GM12878 (cell line): ENCODE data around the gene VPS8. TPM values are rescaled to one million over a fixed set of nuclear protein-coding genes. Genes with fewer than 3 reads are reported as not detected.

Source experiments
- ATAC-seq: fragments of 200-7000 bp; cut with Tn5 transposase; 3 replicates; pipeline ENCODE4 v1.9.1; 2020; ENCODE audit warnings: mild to moderate bottlenecking, moderate library complexity
- BruUV-seq: library from RNA; stranded (reverse); fragments of 400-500 nt; replicated peaks from 2 replicates; lab custom pipeline; 2021; lab: Mats Ljungman, UMichigan
- CTCF ChIA-PET: fragments of 300-600 bp; sonication (Branson Sonifier 250); formaldehyde crosslinking; extraction: SDS; loops from one replicate; lab custom pipeline; 2021; ENCODE audit warnings: inconsistent platforms; lab: Yijun Ruan, JAX
- POLR2A ChIA-PET: fragments of 350-600 bp; formaldehyde crosslinking; extraction: SDS; loops from one replicate; lab custom pipeline; 2021; ENCODE audit warnings: inconsistent platforms; lab: Charles Lee
- RAD21 ChIA-PET: fragments of 300-600 bp; sonication (Branson Sonifier 250); formaldehyde crosslinking; loops from one replicate; lab custom pipeline; 2023; ENCODE audit warnings: antibody characterized with exemption; ENCODE audit not compliant: unreplicated experiment; lab: Charles Lee
- SMC1A ChIA-PET: fragments of 300-600 bp; sonication (Branson Sonifier 250); formaldehyde crosslinking; loops from one replicate; lab custom pipeline; 2023; ENCODE audit not compliant: unreplicated experiment, uncharacterized antibody; lab: Charles Lee
- DNase-seq: peaks from one replicate; pipeline ENCODE4 v3.0.0-alpha.2; 2011; ENCODE audit warnings: low read depth, low spot score
- FAIRE-seq: peaks from 3 replicates; lab custom pipeline; 2011; peaks lifted over from hg19 to GRCh38; lab: Jason Lieb, UNC
- H2AFZ ChIP-seq: 2 replicates; pipeline ENCODE4 v1.6.0; 2011; ENCODE audit warnings: low read depth, low read length, control low read depth; ENCODE audit not compliant: control insufficient read depth
- H3K27ac ChIP-seq: 2 replicates; pipeline ENCODE4 v1.5.1; 2011; ENCODE audit warnings: control low read depth; ENCODE audit not compliant: control insufficient read depth, insufficient read depth
- H3K27me3 ChIP-seq, 2 experiments: replicated peaks in 1 of 2; 2 replicates each; pipeline versions ENCODE4 v1.6.0 to v1.6.1; 2011; ENCODE audit warnings: low read length in 1 of 2; ENCODE audit not compliant: control insufficient read depth in 2 of 2, insufficient read depth in 2 of 2
- H3K36me3 ChIP-seq, 2 experiments: 2 replicates each; pipeline ENCODE4 v1.5.1; 2011; ENCODE audit warnings: low read length in 1 of 2; ENCODE audit not compliant: control insufficient read depth in 2 of 2, insufficient read depth in 2 of 2
- H3K4me1 ChIP-seq: 2 replicates; pipeline ENCODE4 v1.6.1; 2011; ENCODE audit warnings: mild to moderate bottlenecking, low read length, moderate library complexity, mixed read lengths; ENCODE audit not compliant: control insufficient read depth, insufficient read depth
- H3K4me2 ChIP-seq: 2 replicates; pipeline ENCODE4 v1.6.0; 2011; ENCODE audit warnings: control low read depth; ENCODE audit not compliant: control insufficient read depth, insufficient read depth
- H3K4me3 ChIP-seq: fragments of 200-600 bp; sonication (generic); 2 replicates; pipeline ENCODE4 v1.5.1; 2016
- H3K79me2 ChIP-seq: 2 replicates; pipeline ENCODE4 v1.6.0; 2011; ENCODE audit warnings: low read length; ENCODE audit not compliant: control insufficient read depth, insufficient read depth
- H3K9ac ChIP-seq: 2 replicates; pipeline ENCODE4 v1.8.0; 2011; ENCODE audit warnings: low read length, control low read depth, mixed read lengths; ENCODE audit not compliant: control insufficient read depth, insufficient read depth
- H3K9me3 ChIP-seq: replicated peaks from 3 replicates; pipeline ENCODE4 v1.5.1; 2011; ENCODE audit warnings: mild to moderate bottlenecking, low read length; ENCODE audit not compliant: control insufficient read depth, insufficient read depth
- H4K20me1 ChIP-seq: 2 replicates; pipeline ENCODE4 v1.6.0; 2011; ENCODE audit not compliant: control insufficient read depth, insufficient read depth
- BCL11A ChIP-seq: IDR thresholded peaks from 2 replicates; pipeline ENCODE4 v1.6.1; 2011; ENCODE audit warnings: low read depth, low read length
- FOXK2 ChIP-seq: fragments of 450-650 bp; IDR thresholded peaks from 2 replicates; pipeline ENCODE4 v1.6.1; 2017; ENCODE audit warnings: mild to moderate bottlenecking, moderate library complexity
- HDGF ChIP-seq: fragments of 450-650 bp; IDR thresholded peaks from 2 replicates; pipeline ENCODE4 v1.6.1; 2016; ENCODE audit warnings: antibody characterized with exemption
- HSF1 ChIP-seq: fragments of 150-350 bp; IDR thresholded peaks from 2 replicates; pipeline ENCODE4 v1.6.1; 2014; ENCODE audit warnings: mild to moderate bottlenecking, low read depth, low read length
- SMARCA5 ChIP-seq: fragments of 450-650 bp; IDR thresholded peaks from 2 replicates; pipeline ENCODE4 v1.6.1; 2017; ENCODE audit warnings: mild to moderate bottlenecking
- USF2 ChIP-seq: IDR thresholded peaks from 2 replicates; pipeline ENCODE4 v1.6.1; 2011; ENCODE audit warnings: low read depth, low read length, improper control_type of control experiment, borderline replicate concordance
- WGBS: methylation state at CpG from one replicate; pipeline ENCODE4 v1.1.6; 2016; ENCODE audit warnings: low lambda C conversion rate; ENCODE audit not compliant: insufficient replicate concordance, insufficient coverage; ENCODE audit errors: missing lambda C conversion rate; 5-methylcytosine and 5-hydroxymethylcytosine counted together
- in situ Hi-C: fragments of 300-500 bp; cut with MboI; formaldehyde crosslinking; loops from 9 replicates; pipeline ENCODE4 v1.14.3; 2018; ENCODE audit warnings: mixed read lengths
- intact Hi-C: fragments of 100-400 bp; cut with micrococcal nuclease; formaldehyde crosslinking; loops from one replicate; pipeline ENCODE4 v1.14.2; 2022; ENCODE audit not compliant: unreplicated experiment
- polyA plus RNA-seq, 11 experiments: library from polyadenylated mRNA; depleted of rRNA in 4 of 11; unstranded in 6 of 11; stranded (reverse) in 5 of 11; fragments of >200 nt; fragmentation: Nextera tagmentation in 4 of 11; fragmentation: Illumina TruSeq in 1 of 11; extraction: Ambion mirVana in 4 of 11; extraction: Trizol in 1 of 11; gene quantifications; 1 replicate in 1 of 11; 2 replicates in 10 of 11; pipeline versions ENCODE4 v1.2.1 to v1.2.3, GENCODE V29; 2011 to 2016; ENCODE audit warnings: inconsistent platforms in 2 of 11, missing spikeins in 2 of 11, low read depth in 1 of 11
- total RNA-seq, 4 experiments: library from RNA; depleted of rRNA in 3 of 4; stranded (reverse); fragments of >200 nt in 3 of 4; fragmentation: Illumina TruSeq in 1 of 4; extraction: Trizol in 1 of 4; gene quantifications; 2 replicates each; pipeline versions ENCODE4 v1.2.1 to v1.2.3, GENCODE V29; 2013 to 2021
- TF ChIP-seq, protein P1 (sequence below): fragments of 450-650 bp; IDR thresholded peaks from 2 replicates; pipeline ENCODE4 v1.6.1; 2017; ENCODE audit warnings: mild to moderate bottlenecking, moderate library complexity
- TF ChIP-seq, protein P2 (sequence below): fragments of 450-650 bp; conservative IDR thresholded peaks from 2 replicates; pipeline ENCODE4 v1.6.1; 2017; ENCODE audit warnings: mild to moderate bottlenecking, moderate library complexity

Gene VPS8
- total and polyA plus RNA-seq, 10 of the 15 experiments (the other 5 are each of a cell fraction or from before 2014, with no cell fraction given), result 8.9 to 34.7 (median 20.9) TPM

GRCh38 chr3:184795522-184796190 is 16.3 kb upstream of the VPS8 start:
- TF ChIP-seq SMARCA5, result no peak
- TF ChIP-seq FOXK2, result no peak
- intact Hi-C loops (no loop called here), in situ Hi-C loops (no loop called here)
- H3K27me3 ChIP-seq, result no peaks in the 10 kb centered on the region; a peak in 1 of 4 replicates
- CTCF ChIA-PET, result interaction anchor here (0.6 to 1.3 kb wide), 2 partner anchors 18 to 475 kb away, joined by 3 to 6 read pairs; no protein-coding TSS in a partner anchor
- H3K36me3 ChIP-seq, result no peaks in the 10 kb centered on the region
- no peak overlapping the region for H2AFZ ChIP-seq
- H3K9me3 ChIP-seq, result no peaks in the 10 kb centered on the region
- peak; percentile 43 for ATAC-seq
- H3K79me2 ChIP-seq, result no peaks in the 10 kb centered on the region
- no peaks in the 10 kb centered on the region for H4K20me1 ChIP-seq
- POLR2A ChIA-PET, result no interaction called here
- BruUV-seq, result no TSS peak
- SMC1A ChIA-PET, result no interaction called here
- H3K4me1 ChIP-seq, result no peaks in the 10 kb centered on the region
- no peak for FAIRE-seq
- no peak overlapping the region for H3K27ac ChIP-seq
- 8% methylated on average over 4 of the region's 4 CpGs for WGBS
- H3K4me3 ChIP-seq, result no peak overlapping the region
- no peak overlapping the region for H3K9ac ChIP-seq
- DNase-seq, result no peak
- RAD21 ChIA-PET, result no interaction called here
- no peak overlapping the region for H3K4me2 ChIP-seq

DNA sequence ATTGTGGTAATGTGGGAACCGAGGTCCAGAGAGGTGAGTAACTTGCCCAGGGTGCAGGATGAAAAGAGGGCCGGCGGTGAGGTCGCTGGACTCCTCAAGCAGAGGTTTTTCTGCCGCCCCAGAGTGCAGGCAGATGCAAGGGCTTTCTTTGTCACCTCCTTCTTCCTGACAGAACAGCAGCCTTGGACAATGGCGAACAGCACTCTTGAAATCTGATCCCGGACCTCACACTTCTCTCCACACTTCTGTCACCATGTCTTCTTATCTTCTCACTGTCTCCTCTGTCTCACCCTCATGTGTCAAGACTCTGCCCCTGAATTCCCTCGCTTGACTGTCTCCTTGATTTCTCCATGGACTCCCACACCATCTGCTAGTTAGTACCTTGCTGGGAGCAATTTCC is 15.4 kb upstream of the VPS8 start:
- Histone ChIP-seq H3K4me3 (no peak overlapping the region), H3K27ac (no peak overlapping the region), H3K4me2 (no peak overlapping the region), H3K4me1 (no peaks in the 10 kb centered on the region), H3K9me3 (no peaks in the 10 kb centered on the region), H2AFZ (no peak overlapping the region), H3K9ac (no peak overlapping the region), H3K27me3 (no peaks in the 10 kb centered on the region; a peak in 1 of 4 replicates), H3K79me2 (no peaks in the 10 kb centered on the region), H4K20me1 (no peaks in the 10 kb centered on the region), H3K36me3 (no peaks in the 10 kb centered on the region)
- intact Hi-C loops, result no loop called here
- FAIRE-seq (no peak), DNase-seq (no peak), ATAC-seq (no peak)
- in situ Hi-C loops, result no loop called here
- ChIA-PET RAD21 (no interaction called here), POLR2A (no interaction called here), CTCF (interaction anchor here (0.6 kb wide), 1 partner anchor 474 kb away, joined by 3 read pairs; no protein-coding TSS in a partner anchor), SMC1A (no interaction called here)
- 50% methylated on average over 8 of the region's 8 CpGs for WGBS
- BruUV-seq, result no TSS peak
- TF ChIP-seq HDGF, result no peak
- no peak for TF ChIP-seq BCL11A
- TF ChIP-seq, protein P1, sequence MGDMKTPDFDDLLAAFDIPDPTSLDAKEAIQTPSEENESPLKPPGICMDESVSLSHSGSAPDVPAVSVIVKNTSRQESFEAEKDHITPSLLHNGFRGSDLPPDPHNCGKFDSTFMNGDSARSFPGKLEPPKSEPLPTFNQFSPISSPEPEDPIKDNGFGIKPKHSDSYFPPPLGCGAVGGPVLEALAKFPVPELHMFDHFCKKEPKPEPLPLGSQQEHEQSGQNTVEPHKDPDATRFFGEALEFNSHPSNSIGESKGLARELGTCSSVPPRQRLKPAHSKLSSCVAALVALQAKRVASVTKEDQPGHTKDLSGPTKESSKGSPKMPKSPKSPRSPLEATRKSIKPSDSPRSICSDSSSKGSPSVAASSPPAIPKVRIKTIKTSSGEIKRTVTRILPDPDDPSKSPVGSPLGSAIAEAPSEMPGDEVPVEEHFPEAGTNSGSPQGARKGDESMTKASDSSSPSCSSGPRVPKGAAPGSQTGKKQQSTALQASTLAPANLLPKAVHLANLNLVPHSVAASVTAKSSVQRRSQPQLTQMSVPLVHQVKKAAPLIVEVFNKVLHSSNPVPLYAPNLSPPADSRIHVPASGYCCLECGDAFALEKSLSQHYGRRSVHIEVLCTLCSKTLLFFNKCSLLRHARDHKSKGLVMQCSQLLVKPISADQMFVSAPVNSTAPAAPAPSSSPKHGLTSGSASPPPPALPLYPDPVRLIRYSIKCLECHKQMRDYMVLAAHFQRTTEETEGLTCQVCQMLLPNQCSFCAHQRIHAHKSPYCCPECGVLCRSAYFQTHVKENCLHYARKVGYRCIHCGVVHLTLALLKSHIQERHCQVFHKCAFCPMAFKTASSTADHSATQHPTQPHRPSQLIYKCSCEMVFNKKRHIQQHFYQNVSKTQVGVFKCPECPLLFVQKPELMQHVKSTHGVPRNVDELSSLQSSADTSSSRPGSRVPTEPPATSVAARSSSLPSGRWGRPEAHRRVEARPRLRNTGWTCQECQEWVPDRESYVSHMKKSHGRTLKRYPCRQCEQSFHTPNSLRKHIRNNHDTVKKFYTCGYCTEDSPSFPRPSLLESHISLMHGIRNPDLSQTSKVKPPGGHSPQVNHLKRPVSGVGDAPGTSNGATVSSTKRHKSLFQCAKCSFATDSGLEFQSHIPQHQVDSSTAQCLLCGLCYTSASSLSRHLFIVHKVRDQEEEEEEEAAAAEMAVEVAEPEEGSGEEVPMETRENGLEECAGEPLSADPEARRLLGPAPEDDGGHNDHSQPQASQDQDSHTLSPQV, result no peak
- no peak for TF ChIP-seq HSF1
- TF ChIP-seq USF2, result no peak
- TF ChIP-seq, protein P2, sequence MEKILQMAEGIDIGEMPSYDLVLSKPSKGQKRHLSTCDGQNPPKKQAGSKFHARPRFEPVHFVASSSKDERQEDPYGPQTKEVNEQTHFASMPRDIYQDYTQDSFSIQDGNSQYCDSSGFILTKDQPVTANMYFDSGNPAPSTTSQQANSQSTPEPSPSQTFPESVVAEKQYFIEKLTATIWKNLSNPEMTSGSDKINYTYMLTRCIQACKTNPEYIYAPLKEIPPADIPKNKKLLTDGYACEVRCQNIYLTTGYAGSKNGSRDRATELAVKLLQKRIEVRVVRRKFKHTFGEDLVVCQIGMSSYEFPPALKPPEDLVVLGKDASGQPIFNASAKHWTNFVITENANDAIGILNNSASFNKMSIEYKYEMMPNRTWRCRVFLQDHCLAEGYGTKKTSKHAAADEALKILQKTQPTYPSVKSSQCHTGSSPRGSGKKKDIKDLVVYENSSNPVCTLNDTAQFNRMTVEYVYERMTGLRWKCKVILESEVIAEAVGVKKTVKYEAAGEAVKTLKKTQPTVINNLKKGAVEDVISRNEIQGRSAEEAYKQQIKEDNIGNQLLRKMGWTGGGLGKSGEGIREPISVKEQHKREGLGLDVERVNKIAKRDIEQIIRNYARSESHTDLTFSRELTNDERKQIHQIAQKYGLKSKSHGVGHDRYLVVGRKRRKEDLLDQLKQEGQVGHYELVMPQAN, result no peak
